NK-92 (cell line): ENCODE data around the gene GGCT.
A peak's percentile ranks its signal among the peaks of the same experiment; 100 is the strongest.
"Not testable (repeated sequence)": the region's sequence is repeated elsewhere in the genome, so short reads cannot be mapped to it uniquely, and the experiment has no call there.

Source experiments
- DNase-seq: peaks from one replicate; lab custom pipeline; 2025; ENCODE audit not compliant: unreplicated experiment; lab: John Stamatoyannopoulos, UW

The GGCT gene, protein sequence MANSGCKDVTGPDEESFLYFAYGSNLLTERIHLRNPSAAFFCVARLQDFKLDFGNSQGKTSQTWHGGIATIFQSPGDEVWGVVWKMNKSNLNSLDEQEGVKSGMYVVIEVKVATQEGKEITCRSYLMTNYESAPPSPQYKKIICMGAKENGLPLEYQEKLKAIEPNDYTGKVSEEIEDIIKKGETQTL

GRCh38 chr7:30504301-30505173 is at the start of gene GGCT:
Gene GGCT, minus strand, starts transcription at chr7:30504829. Its CDS starts 120 bp downstream, at chr7:30504709.
- DNase-seq: peak; percentile 93

DNA sequence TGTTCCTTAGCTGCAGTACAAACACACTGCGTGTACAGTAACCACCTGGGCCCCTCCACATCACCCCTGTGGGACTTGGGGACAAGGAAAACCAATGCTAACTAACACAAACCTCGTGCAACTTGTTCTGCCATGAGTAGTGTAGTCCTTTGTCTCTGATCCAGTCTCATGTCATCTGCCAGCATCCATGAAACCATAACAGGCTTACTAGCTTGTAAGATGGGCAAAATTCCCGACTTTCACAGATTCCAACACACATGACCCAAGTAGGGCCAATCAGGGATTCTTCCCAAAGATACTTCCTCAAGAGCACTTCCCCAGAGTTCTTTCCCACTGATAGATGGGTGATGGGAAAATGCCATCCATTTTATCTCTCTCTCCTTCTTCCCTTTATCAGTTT is 48.9 kb upstream of the GGCT start:
- no peak for DNase-seq

DNA sequence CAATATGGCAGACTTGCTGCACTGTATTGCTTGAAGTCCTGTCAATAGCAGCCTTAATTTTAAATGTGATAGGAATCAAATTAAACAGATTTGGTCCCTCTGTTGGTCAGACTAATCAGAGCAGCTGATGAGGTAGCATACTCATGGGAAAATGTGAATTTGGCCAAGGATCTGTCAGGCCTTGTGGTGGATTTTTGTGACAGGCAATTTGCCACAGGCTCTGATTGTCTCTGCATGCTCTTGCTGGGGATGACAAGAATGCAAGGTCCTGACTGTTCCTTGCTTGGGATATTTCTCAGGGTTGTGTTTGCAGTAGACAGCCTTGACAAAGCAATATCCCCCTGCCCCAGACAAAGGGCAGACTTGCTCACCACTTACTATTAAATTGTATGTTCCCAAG is 48.5 kb upstream of the GGCT start:
- DNase-seq: no peak

- no peak for DNase-seq
Measured at GRCh38 chr7:30552330-30552729, 47.7 kb upstream of the GGCT start.

GRCh38 chr7:30549931-30550493 is 45.4 kb upstream of the GGCT start:
- no peak for DNase-seq

- no peak for DNase-seq
Measured at GRCh38 chr7:30548845-30549244, 44.2 kb upstream of the GGCT start.

DNA sequence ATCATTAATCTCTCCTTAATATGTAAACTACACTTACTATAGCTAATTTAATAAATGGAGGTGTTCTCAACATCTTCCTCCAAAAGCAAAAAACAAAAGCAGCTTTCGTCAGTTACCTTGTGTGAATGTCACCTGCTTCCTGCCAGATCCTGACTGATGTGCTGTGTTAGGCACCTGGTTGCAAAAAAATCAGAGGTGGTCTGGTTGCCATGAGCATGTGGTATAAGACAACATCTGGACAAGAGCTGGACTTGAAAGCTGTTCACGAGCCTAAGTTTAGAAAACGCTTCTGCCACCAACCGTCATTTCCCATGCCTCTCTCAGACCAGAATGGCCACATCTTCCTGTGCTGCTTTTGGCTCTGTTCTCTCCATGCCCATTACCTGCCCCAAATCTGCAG is 42.0 kb upstream of the GGCT start:
- DNase-seq: no peak

DNA sequence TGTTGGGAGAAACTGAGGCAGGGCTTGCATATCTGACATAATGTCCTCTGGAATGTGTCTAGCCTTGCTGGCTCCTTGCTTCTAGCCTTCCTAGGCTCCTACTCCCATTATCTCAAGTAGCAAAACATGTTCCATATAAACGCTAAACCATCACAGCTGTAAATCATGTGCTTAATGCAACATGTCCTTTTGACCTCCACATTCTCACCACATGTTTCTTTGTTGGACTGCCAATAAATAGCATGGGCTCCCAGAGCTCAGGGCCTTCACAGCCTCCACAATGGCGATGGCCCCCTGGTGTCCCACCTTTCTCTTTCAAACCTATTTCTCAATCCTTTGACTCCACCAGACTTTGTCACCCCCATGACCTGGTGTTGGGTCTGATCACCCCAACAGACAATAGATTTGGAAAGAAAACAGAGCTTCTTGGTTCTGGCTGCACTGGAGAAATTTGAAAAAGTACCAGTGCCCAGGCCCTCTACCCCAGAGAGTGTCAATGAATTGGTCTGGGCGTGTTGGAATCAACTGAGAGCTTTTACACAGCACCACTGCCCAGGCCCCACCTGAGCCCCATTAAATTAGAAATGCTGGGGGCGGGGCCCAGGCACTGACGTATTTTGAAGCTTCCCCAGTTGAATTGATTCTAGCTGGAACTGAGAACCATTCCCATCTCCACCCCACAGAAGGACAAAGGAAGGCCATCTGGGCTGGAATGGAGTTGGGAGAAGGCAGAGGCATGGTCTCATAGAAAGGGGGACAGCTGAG is 41.3 kb upstream of the GGCT start:
- DNase-seq: no peak

- no peak for DNase-seq
Measured at GRCh38 chr7:30543813-30544525, 39.3 kb upstream of the GGCT start.

DNA sequence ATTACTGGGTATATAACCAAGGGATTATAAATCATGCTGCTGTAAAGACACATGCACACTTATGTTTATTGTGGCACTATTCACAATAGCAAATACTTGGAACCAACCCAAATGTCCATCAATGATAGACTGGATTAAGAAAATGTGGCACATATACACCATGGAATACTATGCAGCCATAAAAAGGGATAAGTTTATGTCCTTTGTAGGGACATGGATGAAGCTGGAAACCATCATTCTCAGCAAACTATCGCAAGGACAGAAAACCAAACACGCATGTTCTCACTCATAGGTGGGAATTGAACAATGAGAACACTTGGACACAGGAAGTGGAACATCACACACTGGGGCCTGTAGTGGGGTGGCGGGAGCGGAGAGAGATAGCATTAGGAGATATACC is 38.5 kb upstream of the GGCT start:
- DNase-seq: not testable (repeated sequence)

DNA sequence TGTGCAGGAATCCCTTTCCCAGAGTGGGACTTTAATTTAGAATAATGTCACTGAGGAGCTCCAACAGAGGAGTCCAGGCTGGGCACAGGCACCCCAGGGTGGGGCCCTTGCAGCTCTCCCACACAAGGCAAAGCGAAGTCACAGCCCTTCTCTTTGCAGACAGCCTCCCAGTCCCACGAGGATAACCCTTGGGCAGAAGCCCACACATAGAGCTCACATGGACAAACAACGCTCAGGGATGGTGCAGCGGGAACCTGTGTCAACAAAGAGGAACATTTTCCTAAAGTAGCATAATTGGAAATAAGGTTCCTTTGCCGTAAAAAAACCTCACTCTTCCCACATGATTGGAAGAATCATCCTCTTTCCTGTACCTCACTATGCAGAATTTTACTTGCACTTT is 29.3 kb upstream of the GGCT start:
- DNase-seq: no peak

- DNase-seq: no peak
Measured at GRCh38 chr7:30531286-30531685, 26.7 kb upstream of the GGCT start.

- no peak for DNase-seq
Measured at GRCh38 chr7:30530373-30530772, 25.7 kb upstream of the GGCT start.

GRCh38 chr7:30528779-30529178 is 24.1 kb upstream of the GGCT start:
- no peak for DNase-seq

DNA sequence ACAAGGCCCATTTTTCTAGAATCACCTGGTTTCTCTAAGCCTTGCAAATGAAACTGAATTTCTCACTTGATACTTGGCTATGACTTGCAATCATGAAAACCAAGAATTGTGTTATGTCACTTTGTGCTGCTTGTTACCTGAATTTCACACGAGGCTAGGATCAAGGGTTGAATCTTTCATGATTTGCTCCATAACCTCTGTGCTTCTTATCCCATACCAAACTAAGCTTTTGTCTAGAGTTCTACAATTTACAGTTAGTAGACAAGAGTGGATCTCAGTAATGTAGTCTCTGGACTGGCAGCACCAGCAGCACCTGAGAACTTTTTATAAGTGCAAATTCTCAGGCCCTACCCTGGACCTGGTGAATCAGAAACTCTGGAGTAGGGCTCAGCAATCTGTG is 22.7 kb upstream of the GGCT start:
- not testable (repeated sequence) for DNase-seq

DNA sequence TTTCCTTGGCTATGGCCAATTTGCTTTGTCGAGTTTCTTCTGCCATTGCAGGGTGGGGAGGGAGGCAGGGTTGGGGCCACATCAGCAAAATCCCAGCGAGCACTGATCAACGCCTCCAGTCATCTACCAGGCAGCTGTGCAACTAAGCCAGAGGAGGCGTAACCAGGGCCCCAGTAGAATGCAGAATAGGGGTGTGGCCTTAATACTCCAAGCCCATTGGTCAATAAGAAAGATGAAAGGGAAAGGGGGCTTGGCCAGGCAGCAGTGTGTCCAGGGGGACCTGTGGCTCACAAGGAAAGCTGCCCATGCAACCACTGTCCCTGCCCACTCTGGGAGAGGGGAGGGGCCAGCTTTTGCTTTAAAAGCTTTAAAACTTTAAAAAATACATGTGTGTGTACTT is 21.5 kb upstream of the GGCT start:
- no peak for DNase-seq

DNA sequence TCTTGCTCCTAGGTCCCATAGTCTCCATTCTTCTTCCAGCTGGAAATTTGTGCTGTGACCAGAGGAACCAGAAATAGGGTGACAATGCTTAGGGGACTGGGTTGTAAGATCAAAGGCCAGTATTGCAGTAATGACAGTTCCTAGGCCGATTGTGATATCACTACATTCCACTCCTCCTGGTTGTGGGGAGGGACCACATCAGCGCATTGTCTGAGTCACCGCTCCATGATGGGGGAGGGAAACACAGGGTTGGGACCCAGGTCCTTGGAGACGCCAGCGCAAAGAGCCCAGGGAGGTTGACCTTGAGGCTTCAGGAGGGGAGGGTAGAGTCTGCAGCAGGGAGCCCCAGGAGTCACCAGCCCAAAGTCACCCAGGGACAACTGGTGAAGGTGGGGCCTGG is 20.8 kb upstream of the GGCT start:
- DNase-seq: no peak

GRCh38 chr7:30524545-30524944 is 19.9 kb upstream of the GGCT start:
- no peak for DNase-seq

- no peak for DNase-seq
Measured at GRCh38 chr7:30523466-30523865, 18.8 kb upstream of the GGCT start.

DNA sequence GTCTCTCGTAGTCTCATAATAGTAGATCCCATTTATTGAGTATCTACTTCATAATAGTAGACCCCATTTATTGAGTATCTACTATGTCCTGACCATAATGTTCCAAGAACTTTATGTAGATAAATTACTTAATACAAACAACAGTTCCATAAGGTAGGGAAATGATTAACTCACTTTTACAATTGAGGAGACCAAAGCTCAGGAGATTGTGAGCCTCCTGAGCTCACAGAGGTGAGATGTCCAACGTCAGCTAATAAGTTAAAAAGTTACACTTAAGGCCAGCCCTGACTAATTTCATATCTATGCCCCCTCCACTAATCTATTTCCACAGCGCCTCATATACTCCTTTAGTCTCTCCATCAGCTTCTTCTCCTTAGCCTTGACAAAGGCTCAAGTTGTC is 17.5 kb upstream of the GGCT start:
- DNase-seq: no peak

- no peak for DNase-seq
Measured at GRCh38 chr7:30521532-30521931, 16.9 kb upstream of the GGCT start.
